Activated CD4-positive, alpha-beta T cell treated with anti-CD3 and anti-CD28 coated beads, Interleukin-2, amount 10 ng/mL, durations not matched to agents 24 days and 14 days (primary cell): ENCODE results near the gene ESPNL. TPM values are rescaled to one million over a fixed set of nuclear protein-coding genes. Genes with fewer than 3 reads are reported as not detected.
"Not testable (repeated sequence)": the region's sequence is repeated elsewhere in the genome, so short reads cannot be mapped to it uniquely, and the experiment has no call there.

Source experiments
- DNase-seq: peaks from one replicate; pipeline ENCODE4 v3.0.0; 2022
- H3K27ac Mint-ChIP-seq: one replicate; pipeline ENCODE4 v1.8.0; 2022; ENCODE audit warnings: mild to moderate bottlenecking, mixed read lengths
- H3K27me3 Mint-ChIP-seq: one replicate; pipeline ENCODE4 v1.8.0; 2022; ENCODE audit warnings: mixed read lengths
- H3K36me3 Mint-ChIP-seq: one replicate; pipeline ENCODE4 v1.8.0; 2022; ENCODE audit warnings: low read depth, mild to moderate bottlenecking, mixed read lengths
- H3K4me1 Mint-ChIP-seq: one replicate; pipeline ENCODE4 v1.8.0; 2021; ENCODE audit warnings: mixed read lengths
- H3K4me3 Mint-ChIP-seq: one replicate; pipeline ENCODE4 v1.8.0; 2022; ENCODE audit warnings: mild to moderate bottlenecking, moderate library complexity, mixed read lengths
- H3K9me3 Mint-ChIP-seq: one replicate; pipeline ENCODE4 v1.8.0; 2021; ENCODE audit warnings: mixed read lengths
- intact Hi-C: fragments of 100-400 bp; cut with micrococcal nuclease; formaldehyde crosslinking; loops from one replicate; pipeline ENCODE4 v1.15.1; 2023
- total RNA-seq: library from RNA; stranded (reverse); gene quantifications from 2 replicates; pipeline ENCODE4 v1.2.3, GENCODE V29; 2022

The ESPNL gene
- 0.07 and 0.26 TPM in 2 replicates for total RNA-seq

DNA sequence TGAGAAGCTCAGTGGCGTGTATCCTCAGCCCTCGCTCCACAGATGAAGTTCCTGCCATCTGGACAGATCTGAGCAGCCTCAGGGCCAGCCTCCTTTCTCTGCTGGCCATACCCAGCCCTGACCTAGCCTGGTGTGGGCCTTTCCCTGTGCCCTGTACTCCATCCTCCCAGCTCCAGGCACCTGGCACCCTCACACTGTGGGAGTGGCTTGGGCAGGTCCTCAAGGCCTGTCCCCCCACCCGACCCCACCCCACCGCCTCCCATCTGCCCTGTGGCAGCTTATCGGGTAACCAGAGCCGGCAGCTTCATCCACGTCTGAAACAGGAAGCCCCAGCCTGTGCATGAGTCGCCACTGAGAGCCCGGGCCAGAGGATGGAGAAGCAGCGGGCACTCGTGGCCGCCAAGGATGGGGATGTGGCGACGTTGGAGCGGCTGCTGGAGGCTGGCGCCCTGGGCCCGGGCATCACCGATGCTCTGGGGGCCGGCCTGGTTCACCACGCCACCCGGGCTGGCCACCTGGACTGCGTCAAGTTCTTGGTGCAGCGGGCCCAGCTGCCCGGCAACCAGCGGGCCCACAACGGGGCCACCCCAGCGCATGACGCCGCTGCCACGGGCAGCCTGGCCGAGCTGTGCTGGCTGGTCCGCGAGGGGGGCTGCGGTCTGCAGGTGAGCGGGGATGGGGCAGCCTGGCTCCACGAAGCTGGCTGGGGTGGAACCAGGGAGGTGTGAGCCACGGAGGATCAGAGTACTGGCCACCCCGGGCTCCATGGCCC, at the start of gene ESPNL:
Gene ESPNL (plus strand): TSS at position 292 of the 772 bp plus-strand sequence. CDS start 80 bp downstream, at position 372.
- Mint-ChIP-seq H3K4me3 (no peak within 1 kb of the TSS), H3K9me3 (no peaks in the 10 kb centered on the region), H3K27me3 (no peaks in the 10 kb centered on the region), H3K27ac (peak within 1 kb of the TSS; percentile 85), H3K4me1 (peaks cover 11% of the 10 kb centered on the region), H3K36me3 (peaks cover 16% of the 10 kb centered on the region)
- intact Hi-C loops: no loop called here
- DNase-seq: no peak

DNA sequence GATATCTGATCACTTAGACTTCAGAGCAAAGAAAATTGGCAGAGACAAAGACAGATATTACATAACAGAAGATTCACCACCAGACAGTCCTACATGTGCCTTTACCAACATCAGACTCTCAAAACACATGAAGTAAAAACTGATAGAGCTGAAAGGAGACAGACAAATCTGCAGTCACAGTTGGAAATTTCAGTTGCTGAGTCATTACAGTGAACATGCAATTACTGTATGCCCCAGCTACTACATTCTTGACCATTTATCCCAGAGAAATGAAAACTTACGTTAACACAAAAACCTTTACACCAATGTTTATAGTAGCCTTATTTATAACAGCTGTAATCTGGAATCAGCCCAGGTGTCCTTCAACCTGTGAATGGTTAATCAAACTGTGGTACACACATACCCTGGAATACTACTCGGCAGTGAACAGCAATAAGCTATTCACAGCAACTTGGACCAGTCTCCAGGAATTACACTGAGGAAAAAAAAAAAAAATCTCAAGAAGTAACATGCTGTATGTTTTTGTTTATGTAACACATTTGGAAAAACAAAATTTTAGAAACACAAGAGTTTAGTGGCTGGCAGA, 46.9 kb upstream of the ESPNL start:
- peaks cover 10% of the 10 kb centered on the region for H3K9me3 Mint-ChIP-seq
- DNase-seq: no peak
- peaks cover 5% of the 10 kb centered on the region for H3K4me1 Mint-ChIP-seq
- no peak overlapping the region for H3K27ac Mint-ChIP-seq
- H3K4me3 Mint-ChIP-seq: no peak overlapping the region
- intact Hi-C loops: no loop called here
- H3K27me3 Mint-ChIP-seq: peaks cover 8% of the 10 kb centered on the region
- peaks cover 8% of the 10 kb centered on the region for H3K36me3 Mint-ChIP-seq

DNA sequence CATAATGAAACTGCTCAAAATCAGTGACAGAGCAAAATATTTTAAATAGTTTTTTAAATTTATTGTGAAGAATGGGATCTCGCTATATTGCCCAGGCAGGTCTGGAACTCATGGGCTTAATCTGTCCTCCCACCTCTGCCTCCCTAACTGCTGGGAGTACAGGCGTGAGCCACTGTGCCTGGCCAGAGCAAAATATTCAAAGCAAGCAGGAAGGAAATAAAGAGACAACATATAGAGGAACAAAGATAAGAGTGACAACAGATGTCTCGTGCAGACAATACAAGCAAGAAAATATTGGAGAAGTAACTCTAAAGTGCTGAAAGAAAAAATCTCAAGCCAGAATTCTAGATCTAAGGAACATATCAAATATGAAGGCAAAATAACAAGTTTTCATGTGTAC, 44.3 kb upstream of the ESPNL start:
- intact Hi-C loops: no loop called here
- H3K9me3 Mint-ChIP-seq: peaks cover 8% of the 10 kb centered on the region
- peaks cover 14% of the 10 kb centered on the region for H3K4me1 Mint-ChIP-seq
- H3K36me3 Mint-ChIP-seq: peaks cover 11% of the 10 kb centered on the region
- peak overlapping the region; percentile 26 for H3K27ac Mint-ChIP-seq
- DNase-seq: no peak
- H3K4me3 Mint-ChIP-seq: no peak overlapping the region
- H3K27me3 Mint-ChIP-seq: peaks cover 8% of the 10 kb centered on the region

- H3K4me3 Mint-ChIP-seq, H3K9me3 Mint-ChIP-seq, DNase-seq, H3K27ac Mint-ChIP-seq, H3K27me3 Mint-ChIP-seq, intact Hi-C loops: not testable (repeated sequence)
- Mint-ChIP-seq H3K4me1 (peaks cover 26% of the 10 kb centered on the region), H3K36me3 (peaks cover 18% of the 10 kb centered on the region)
Observed at GRCh38 chr2:238057696-238058575, 42.2 kb upstream of the ESPNL start.

GRCh38 chr2:238059505-238059904, 40.6 kb upstream of the ESPNL start:
- Mint-ChIP-seq H3K27ac (peak overlapping the region; percentile 61), H3K4me1 (peaks cover 40% of the 10 kb centered on the region), H3K4me3 (peak overlapping the region; percentile 91), H3K36me3 (peaks cover 31% of the 10 kb centered on the region), H3K9me3 (peaks cover 4% of the 10 kb centered on the region), H3K27me3 (peaks cover 8% of the 10 kb centered on the region)
- DNase-seq: no peak
- intact Hi-C loops: no loop called here

DNA sequence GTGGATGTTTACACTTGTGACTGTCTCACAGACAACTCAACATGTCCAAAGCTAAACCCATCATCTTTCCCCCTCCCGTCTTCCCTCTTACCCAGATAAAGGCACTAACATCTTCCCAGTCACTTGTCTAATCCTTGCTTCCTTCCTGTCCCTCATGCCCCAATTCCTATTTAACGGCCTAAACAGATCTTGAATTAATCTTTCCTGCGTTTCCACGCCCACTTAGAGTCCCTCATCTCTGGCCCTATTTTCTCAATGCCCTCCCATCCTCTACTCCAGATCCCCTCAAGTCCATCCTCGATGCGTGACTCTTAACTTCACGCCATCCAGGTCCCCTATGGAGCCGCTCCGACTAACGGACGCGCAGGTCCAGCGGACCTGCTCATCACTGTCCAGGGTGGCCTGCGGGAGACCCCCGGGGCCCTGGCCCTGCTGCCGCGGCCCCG, 40.0 kb upstream of the ESPNL start:
- H3K27me3 Mint-ChIP-seq: peaks cover 8% of the 10 kb centered on the region
- peaks cover 4% of the 10 kb centered on the region for H3K9me3 Mint-ChIP-seq
- peaks cover 36% of the 10 kb centered on the region for H3K36me3 Mint-ChIP-seq
- intact Hi-C loops: loop anchor here (2.0 to 5.0 kb wide), 5 partner anchors 33 to 363 kb away; partner anchors contain the start of gene ILKAP
- DNase-seq: no peak
- peak overlapping the region; percentile 91 for H3K4me3 Mint-ChIP-seq
- H3K27ac Mint-ChIP-seq: peak overlapping the region; percentile 90
- peaks cover 42% of the 10 kb centered on the region for H3K4me1 Mint-ChIP-seq

DNA sequence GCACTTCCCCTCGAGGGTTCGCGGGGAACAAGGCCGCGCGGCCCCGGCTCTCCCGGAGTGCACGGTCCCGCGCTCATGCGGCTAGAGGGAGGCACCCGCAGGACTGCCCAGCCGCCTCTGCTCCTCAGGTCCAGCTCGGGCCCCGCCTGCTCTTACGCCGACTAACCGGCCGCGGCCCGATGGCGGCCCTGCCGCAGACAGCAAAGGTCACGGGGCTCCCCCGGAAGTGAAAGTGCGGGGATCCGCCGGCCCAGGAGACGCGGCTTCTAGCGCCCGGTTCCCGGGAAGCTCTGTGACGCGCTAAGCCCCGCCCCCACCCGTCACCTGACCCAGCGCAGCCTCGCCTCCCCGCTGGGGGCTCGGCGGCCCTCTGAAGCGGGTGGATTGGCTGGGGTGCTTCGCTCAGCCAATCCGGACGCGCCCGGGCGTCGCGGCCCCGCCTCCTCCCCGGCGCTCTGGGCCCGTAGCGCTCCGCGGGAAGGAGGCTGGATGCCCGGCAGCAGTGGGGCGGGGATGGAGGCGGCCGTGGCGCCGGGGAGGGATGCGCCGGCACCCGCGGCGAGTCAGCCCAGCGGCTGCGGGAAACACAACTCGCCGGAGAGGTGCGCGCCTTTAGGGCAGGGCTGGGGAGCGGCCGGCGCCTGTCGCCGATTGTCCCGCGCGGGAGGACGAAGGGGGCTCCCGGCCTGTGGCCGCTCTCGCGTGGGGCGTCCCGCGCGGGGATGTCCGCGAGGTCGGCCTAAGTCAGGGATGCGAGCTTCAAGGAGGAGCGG, 39.4 kb upstream of the ESPNL start, which contains the start of gene SCLY:
Gene SCLY (plus strand): TSS at position 460 of the 773 bp plus-strand sequence. CDS start 54 bp downstream, at position 514.
- Mint-ChIP-seq H3K4me3 (peak within 1 kb of the TSS; percentile 91), H3K9me3 (peaks cover 4% of the 10 kb centered on the region), H3K4me1 (peaks cover 44% of the 10 kb centered on the region), H3K27me3 (peaks cover 6% of the 10 kb centered on the region), H3K27ac (peak within 1 kb of the TSS; percentile 95), H3K36me3 (peaks cover 41% of the 10 kb centered on the region)
- DNase-seq: peak; percentile 98
- intact Hi-C loops: loop anchor here (1.0 to 5.0 kb wide), 6 partner anchors 33 to 363 kb away; partner anchors contain the start of gene ILKAP

DNA sequence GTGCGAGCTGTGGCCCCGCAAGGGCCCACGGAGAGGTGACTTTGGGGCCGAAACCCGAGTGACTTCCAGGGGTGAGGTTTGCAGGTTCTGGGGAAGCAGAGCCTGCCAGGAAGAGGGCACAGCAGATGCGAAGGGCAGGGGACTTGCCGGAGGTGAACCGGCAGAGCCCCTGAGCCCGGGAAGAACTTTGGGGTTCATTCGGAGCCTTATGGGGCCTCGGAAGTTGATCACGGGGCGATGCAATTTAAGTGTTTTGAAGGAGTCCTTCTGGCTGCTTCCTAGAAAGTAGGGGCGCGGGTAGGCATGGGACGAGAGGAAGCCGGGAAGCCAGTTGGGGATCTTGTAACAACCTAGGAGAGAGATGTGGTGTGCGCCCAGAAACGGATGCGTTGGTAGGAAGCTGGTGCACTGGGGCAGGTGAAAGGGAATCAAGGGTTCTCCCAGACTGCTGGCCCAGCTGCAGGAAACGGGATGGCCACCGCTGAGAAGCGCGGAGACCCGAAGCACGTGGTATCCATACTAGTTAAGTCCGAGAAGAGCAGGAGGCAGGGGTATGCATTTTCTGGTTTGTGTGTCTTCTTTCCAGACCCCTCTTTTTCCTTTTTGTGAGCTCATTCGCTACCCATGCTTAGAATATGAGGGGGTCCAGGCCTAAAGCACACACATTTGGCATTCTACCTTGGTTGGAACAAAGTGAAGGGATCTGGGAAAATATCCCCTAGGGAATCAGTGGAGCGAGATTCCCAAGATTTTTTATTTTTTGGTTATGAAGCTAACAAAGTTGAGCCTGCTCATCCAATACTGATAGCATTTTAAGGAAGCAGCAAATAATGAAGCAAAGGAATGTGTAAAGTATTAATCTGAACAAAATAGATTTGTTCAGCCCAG, 38.6 kb upstream of the ESPNL start:
- peak overlapping the region; percentile 95 for H3K27ac Mint-ChIP-seq
- intact Hi-C loops: loop anchor here (1.0 to 5.0 kb wide), 6 partner anchors 34 to 364 kb away; partner anchors contain the start of gene ILKAP
- H3K36me3 Mint-ChIP-seq: peaks cover 50% of the 10 kb centered on the region

GRCh38 chr2:238063414-238064189, 36.5 kb upstream of the ESPNL start:
- Mint-ChIP-seq H3K27me3 (no peaks in the 10 kb centered on the region), H3K4me3 (peak overlapping the region; percentile 91), H3K27ac (peak overlapping the region; percentile 15), H3K36me3 (peaks cover 70% of the 10 kb centered on the region), H3K9me3 (peaks cover 12% of the 10 kb centered on the region), H3K4me1 (peaks cover 62% of the 10 kb centered on the region)
- no peak for DNase-seq
- intact Hi-C loops: loop anchor here (5.0 kb wide), 3 partner anchors 36 to 366 kb away; no protein-coding TSS in a partner anchor

More for the DNA sequence above, 38.6 kb upstream of the ESPNL start:
- H3K4me3 Mint-ChIP-seq: peak overlapping the region; percentile 91
- DNase-seq: peak; percentile 75
- peaks cover 50% of the 10 kb centered on the region for H3K4me1 Mint-ChIP-seq
- peaks cover 4% of the 10 kb centered on the region for H3K27me3 Mint-ChIP-seq
- peaks cover 7% of the 10 kb centered on the region for H3K9me3 Mint-ChIP-seq

DNA sequence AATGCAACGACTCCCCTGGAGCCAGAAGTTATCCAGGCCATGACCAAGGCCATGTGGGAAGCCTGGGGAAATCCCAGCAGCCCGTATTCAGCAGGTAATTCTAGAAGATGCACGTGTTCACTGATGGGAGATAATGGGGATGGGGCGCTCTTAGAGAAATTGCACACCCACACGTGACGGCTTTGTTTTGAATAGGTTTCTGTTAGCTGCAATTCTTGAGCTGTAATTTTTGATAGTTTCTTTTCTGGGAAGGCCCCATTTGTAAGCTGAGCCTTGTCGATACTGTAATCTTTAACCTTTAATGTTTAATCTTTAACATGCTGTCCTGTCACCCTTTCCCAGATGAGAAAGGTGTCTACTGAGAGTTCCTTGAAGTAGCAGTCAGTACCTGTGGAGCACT, 35.8 kb upstream of the ESPNL start:
- peaks cover 73% of the 10 kb centered on the region for H3K36me3 Mint-ChIP-seq
- peaks cover 64% of the 10 kb centered on the region for H3K4me1 Mint-ChIP-seq
- peaks cover 9% of the 10 kb centered on the region for H3K9me3 Mint-ChIP-seq
- no peak for DNase-seq
- peak overlapping the region; percentile 56 for H3K4me3 Mint-ChIP-seq
- intact Hi-C loops: loop anchor here (5.0 kb wide), 3 partner anchors 37 to 367 kb away; no protein-coding TSS in a partner anchor
- H3K27ac Mint-ChIP-seq: no peak overlapping the region
- no peaks in the 10 kb centered on the region for H3K27me3 Mint-ChIP-seq

GRCh38 chr2:238065071-238065846, 34.9 kb upstream of the ESPNL start:
- H3K36me3 Mint-ChIP-seq: peaks cover 75% of the 10 kb centered on the region
- peaks cover 65% of the 10 kb centered on the region for H3K4me1 Mint-ChIP-seq
- no peak overlapping the region for H3K27ac Mint-ChIP-seq

More at GRCh38 chr2:238065071-238065846, 34.9 kb upstream of the ESPNL start:
- no peak for DNase-seq
- H3K9me3 Mint-ChIP-seq: peaks cover 8% of the 10 kb centered on the region
- H3K4me3 Mint-ChIP-seq: no peak overlapping the region
- intact Hi-C loops: no loop called here
- H3K27me3 Mint-ChIP-seq: no peaks in the 10 kb centered on the region
